Measurements from ENCODE around the gene PINLYP.

DNA sequence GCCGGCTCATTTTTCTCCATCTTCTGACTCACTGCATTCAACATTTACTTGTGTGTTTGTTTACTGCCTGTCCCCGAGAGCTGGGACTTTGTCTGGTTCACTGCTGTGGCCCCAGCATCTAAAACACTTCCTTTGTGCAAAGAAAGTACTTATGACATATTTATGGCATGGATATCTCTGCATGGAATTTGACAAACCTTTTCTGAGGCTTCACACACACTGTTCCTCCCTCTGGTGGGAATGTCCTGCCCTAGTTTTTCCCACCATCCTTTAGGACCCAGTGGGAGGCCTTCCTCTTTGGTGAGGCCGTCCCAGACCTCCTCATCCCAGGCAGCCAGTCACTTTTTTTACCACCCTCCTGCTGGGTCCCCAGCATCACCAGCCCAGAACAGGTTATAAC, 34.9 kb downstream of the PINLYP start:
- TF ChIP-seq ESRRG (CRISPR knock-in tag; IDR thresholded peaks at IDR 0.05) (no peak), OSR1 (CRISPR knock-in tag; IDR thresholded peaks at IDR 0.05) (no peak), ZNF565 (CRISPR knock-in tag; conservative IDR thresholded peaks at IDR 0.05; ENCODE audit: low read depth) (no peak), RARB (CRISPR knock-in tag; IDR thresholded peaks at IDR 0.05) (no peak), ZFP30 (CRISPR knock-in tag; IDR thresholded peaks at IDR 0.05) (no peak), TCF4 (CRISPR knock-in tag; IDR thresholded peaks at IDR 0.05; ENCODE audit: borderline replicate concordance) (no peak), BACH2 (CRISPR knock-in tag; IDR thresholded peaks at IDR 0.05; ENCODE audit: borderline replicate concordance) (no peak), CSDC2 (CRISPR knock-in tag; IDR thresholded peaks at IDR 0.05) (no peak), ZC3H10 (CRISPR knock-in tag; IDR thresholded peaks at IDR 0.05) (no peak)
- TF ChIP-seq, protein P1, sequence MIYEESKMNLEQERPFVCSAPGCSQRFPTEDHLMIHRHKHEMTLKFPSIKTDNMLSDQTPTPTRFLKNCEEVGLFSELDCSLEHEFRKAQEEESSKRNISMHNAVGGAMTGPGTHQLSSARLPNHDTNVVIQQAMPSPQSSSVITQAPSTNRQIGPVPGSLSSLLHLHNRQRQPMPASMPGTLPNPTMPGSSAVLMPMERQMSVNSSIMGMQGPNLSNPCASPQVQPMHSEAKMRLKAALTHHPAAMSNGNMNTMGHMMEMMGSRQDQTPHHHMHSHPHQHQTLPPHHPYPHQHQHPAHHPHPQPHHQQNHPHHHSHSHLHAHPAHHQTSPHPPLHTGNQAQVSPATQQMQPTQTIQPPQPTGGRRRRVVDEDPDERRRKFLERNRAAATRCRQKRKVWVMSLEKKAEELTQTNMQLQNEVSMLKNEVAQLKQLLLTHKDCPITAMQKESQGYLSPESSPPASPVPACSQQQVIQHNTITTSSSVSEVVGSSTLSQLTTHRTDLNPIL (CRISPR knock-in tag; IDR thresholded peaks at IDR 0.05; ENCODE audit: low read depth), result no peak
- TF ChIP-seq, protein P2, sequence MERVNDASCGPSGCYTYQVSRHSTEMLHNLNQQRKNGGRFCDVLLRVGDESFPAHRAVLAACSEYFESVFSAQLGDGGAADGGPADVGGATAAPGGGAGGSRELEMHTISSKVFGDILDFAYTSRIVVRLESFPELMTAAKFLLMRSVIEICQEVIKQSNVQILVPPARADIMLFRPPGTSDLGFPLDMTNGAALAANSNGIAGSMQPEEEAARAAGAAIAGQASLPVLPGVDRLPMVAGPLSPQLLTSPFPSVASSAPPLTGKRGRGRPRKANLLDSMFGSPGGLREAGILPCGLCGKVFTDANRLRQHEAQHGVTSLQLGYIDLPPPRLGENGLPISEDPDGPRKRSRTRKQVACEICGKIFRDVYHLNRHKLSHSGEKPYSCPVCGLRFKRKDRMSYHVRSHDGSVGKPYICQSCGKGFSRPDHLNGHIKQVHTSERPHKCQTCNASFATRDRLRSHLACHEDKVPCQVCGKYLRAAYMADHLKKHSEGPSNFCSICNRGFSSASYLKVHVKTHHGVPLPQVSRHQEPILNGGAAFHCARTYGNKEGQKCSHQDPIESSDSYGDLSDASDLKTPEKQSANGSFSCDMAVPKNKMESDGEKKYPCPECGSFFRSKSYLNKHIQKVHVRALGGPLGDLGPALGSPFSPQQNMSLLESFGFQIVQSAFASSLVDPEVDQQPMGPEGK (CRISPR knock-in tag; IDR thresholded peaks at IDR 0.05; ENCODE audit: borderline replicate concordance), result no peak
